HEK293T (cell line): ENCODE data around the gene TNFSF8.

ENCODE experiments used
- CTCF ChIA-PET: fragments of 350-600 bp; formaldehyde crosslinking; extraction: SDS; loops from one replicate; lab custom pipeline; 2021; ENCODE audit warnings: antibody characterized with exemption, inconsistent platforms; lab: Yijun Ruan, JAX
- POLR2A ChIA-PET: fragments of 350-600 bp; formaldehyde crosslinking; extraction: SDS; loops from one replicate; lab custom pipeline; 2020; ENCODE audit warnings: antibody characterized with exemption, inconsistent platforms; lab: Yijun Ruan, JAX
- DNase-seq: peaks from one replicate; pipeline ENCODE4 v3.0.0; 2012; ENCODE audit warnings: mixed read lengths; ENCODE audit errors: extremely low spot score
- ARNT ChIP-seq: fragments of 450-650 bp; IDR thresholded peaks from 2 replicates; pipeline ENCODE4 v1.6.1; 2017; ENCODE audit warnings: mild to moderate bottlenecking
- BHLHE40 ChIP-seq: fragments of 450-650 bp; IDR thresholded peaks from 2 replicates; pipeline ENCODE4 v1.6.1; 2016; ENCODE audit warnings: mild to moderate bottlenecking, moderate library complexity, borderline replicate concordance
- CTBP1 ChIP-seq: fragments of 450-650 bp; IDR thresholded peaks from 2 replicates; pipeline ENCODE4 v1.6.1; 2016; ENCODE audit warnings: borderline replicate concordance
- ELF4 ChIP-seq: fragments of 450-650 bp; IDR thresholded peaks from 2 replicates; pipeline ENCODE4 v1.6.1; 2017; ENCODE audit warnings: antibody characterized with exemption
- FOXA1 ChIP-seq: fragments of 450-650 bp; IDR thresholded peaks from 2 replicates; pipeline ENCODE4 v1.6.1; 2016; ENCODE audit warnings: mild to moderate bottlenecking
- FOXK2 ChIP-seq: fragments of 450-650 bp; IDR thresholded peaks from 2 replicates; pipeline ENCODE4 v1.6.1; 2016; ENCODE audit warnings: mild to moderate bottlenecking
- FOXM1 ChIP-seq: fragments of 450-650 bp; IDR thresholded peaks from 2 replicates; pipeline ENCODE4 v1.6.1; 2017; ENCODE audit warnings: mild to moderate bottlenecking, borderline replicate concordance
- HDGF ChIP-seq: fragments of 450-650 bp; IDR thresholded peaks from 2 replicates; pipeline ENCODE4 v1.6.1; 2017; ENCODE audit warnings: antibody characterized with exemption, borderline replicate concordance
- L3MBTL2 ChIP-seq: fragments of 450-650 bp; conservative IDR thresholded peaks from 2 replicates; pipeline ENCODE4 v1.6.1; 2016; ENCODE audit warnings: mild to moderate bottlenecking
- LEF1 ChIP-seq: fragments of 450-650 bp; IDR thresholded peaks from 2 replicates; pipeline ENCODE4 v1.6.1; 2017; ENCODE audit warnings: mild to moderate bottlenecking, borderline replicate concordance
- NFRKB ChIP-seq: fragments of 450-650 bp; IDR thresholded peaks from 2 replicates; pipeline ENCODE4 v1.6.1; 2016; ENCODE audit warnings: mild to moderate bottlenecking, moderate library complexity
- SP1 ChIP-seq: fragments of 450-650 bp; IDR thresholded peaks from 2 replicates; pipeline ENCODE4 v1.6.1; 2017
- SUZ12 ChIP-seq: fragments of 450-650 bp; IDR thresholded peaks from 2 replicates; pipeline ENCODE4 v1.6.1; 2016; ENCODE audit warnings: mild to moderate bottlenecking
- TARDBP ChIP-seq: fragments of 450-650 bp; IDR thresholded peaks from 2 replicates; pipeline ENCODE4 v1.6.1; 2016
- ZNF384 ChIP-seq: fragments of 450-650 bp; IDR thresholded peaks from 2 replicates; pipeline ENCODE4 v1.6.1; 2016
- TF ChIP-seq, protein P1 (sequence below): fragments of 450-650 bp; IDR thresholded peaks from 2 replicates; pipeline ENCODE4 v1.6.1; 2016

Gene TNFSF8

GRCh38 chr9:114925039-114925438 lies 5.4 kb downstream of the TNFSF8 start:
- POLR2A ChIA-PET, result no interaction called here
- no peak for DNase-seq
- TF ChIP-seq ZNF384, result no peak
- TF ChIP-seq FOXM1, result no peak
- CTCF ChIA-PET, result no interaction called here

DNA sequence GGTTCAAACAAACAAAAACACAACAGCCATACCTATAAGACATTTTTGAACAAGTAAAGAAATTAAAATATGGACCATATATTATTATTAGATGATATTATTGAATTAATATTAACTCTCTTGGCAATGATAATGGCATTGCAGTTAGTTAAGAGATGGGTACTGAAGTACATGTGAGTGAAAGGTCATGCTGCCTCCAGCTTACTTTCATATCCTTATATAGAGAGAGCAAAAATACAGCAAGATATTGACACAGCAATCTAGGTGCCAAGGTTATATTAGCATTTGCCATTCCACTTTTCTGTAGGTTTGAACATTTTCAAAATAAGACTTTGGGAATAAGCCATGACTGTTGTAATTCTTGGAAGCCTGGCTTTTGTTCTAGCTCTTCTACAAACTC lies 6.1 kb downstream of the TNFSF8 start:
- no peak for DNase-seq
- TF ChIP-seq CTBP1 (no peak), L3MBTL2 (no peak), HDGF (no peak), SUZ12 (no peak), FOXK2 (no peak), SP1 (no peak), NFRKB (no peak)
- CTCF ChIA-PET, result interaction anchor here (0.5 to 0.9 kb wide), 2 partner anchors 11 to 187 kb away, joined by 3 to 4 read pairs; no protein-coding TSS in a partner anchor
- POLR2A ChIA-PET, result no interaction called here

DNA sequence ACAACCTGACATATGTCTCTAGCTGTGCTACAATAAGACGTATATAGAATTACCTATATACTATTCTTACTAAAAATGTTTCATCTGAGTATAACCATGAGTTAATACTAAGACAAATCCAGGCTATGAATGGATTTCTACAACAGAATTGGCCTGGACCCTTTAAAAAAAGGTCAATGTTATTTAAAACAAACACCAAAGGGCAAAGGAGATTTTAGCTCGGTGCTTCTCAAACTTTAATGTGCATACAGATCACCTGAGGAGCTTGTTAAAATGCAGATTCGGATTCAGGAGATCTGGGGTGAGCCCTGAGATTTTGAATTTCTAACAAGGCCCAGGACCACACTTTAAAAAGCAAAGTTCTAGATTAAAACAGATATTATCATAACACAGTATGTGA lies 6.5 kb downstream of the TNFSF8 start:
- ChIA-PET POLR2A (no interaction called here), CTCF (interaction anchor here (0.5 to 1.2 kb wide), 3 partner anchors 10 to 186 kb away, joined by 3 to 5 read pairs (median 4); no protein-coding TSS in a partner anchor)
- DNase-seq, result no peak
- no peak for TF ChIP-seq SP1
- no peak for TF ChIP-seq ARNT
- TF ChIP-seq TARDBP, result no peak

DNA sequence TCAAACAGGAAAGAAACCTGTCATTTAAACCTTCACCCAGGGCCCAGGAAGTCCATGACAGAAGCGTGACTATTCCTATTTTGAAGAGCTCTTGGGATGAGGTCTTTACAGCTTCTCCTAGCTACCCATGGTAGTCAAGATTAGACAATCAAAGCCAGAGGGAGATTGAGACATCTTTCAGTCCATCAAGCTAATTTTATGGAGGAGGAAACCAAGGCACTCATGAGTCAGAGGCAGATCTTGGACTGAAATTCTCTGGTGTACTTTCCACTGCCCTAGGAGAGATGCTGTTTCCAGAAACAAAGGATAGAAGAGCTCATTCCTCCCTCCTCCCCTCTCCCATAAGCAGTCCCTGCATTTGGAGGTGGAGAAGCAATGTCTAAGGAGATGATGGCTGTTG lies 9.2 kb downstream of the TNFSF8 start:
- DNase-seq, result no peak
- ChIA-PET POLR2A (interaction anchor here (0.5 kb wide), 1 partner anchor 18 kb away, joined by 3 read pairs; no protein-coding TSS in a partner anchor), CTCF (no interaction called here)
- TF ChIP-seq ELF4, result no peak
- TF ChIP-seq TARDBP, result no peak
- TF ChIP-seq, protein P1, sequence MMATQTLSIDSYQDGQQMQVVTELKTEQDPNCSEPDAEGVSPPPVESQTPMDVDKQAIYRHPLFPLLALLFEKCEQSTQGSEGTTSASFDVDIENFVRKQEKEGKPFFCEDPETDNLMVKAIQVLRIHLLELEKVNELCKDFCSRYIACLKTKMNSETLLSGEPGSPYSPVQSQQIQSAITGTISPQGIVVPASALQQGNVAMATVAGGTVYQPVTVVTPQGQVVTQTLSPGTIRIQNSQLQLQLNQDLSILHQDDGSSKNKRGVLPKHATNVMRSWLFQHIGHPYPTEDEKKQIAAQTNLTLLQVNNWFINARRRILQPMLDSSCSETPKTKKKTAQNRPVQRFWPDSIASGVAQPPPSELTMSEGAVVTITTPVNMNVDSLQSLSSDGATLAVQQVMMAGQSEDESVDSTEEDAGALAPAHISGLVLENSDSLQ, result no peak

DNA sequence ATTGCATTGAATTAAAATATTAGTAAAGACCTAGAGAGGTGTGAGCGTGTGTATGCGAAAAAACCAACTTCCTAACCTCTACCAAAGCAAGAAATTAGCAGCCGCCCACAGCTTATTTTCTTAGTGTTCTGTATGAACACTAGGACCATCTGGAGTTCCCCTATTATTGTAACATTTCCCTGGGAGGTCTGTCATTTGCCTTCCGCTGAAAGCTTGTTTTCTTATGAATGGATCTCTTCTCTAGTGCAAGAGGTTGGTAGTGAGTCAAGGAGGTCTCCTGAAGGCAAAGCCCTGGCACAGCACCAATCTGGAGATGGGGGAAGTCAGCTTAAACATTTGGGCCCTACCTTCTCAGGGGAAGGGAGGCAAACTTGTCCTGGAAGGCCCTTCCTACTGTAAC lies 10.8 kb downstream of the TNFSF8 start:
- CTCF ChIA-PET, result no interaction called here

GRCh38 chr9:114916481-114916880 lies 13.9 kb downstream of the TNFSF8 start:
- CTCF ChIA-PET, result no interaction called here
- no peak for TF ChIP-seq BHLHE40
- no peak for TF ChIP-seq FOXM1
- TF ChIP-seq NFRKB, result no peak
- no peak for TF ChIP-seq L3MBTL2
- no peak for TF ChIP-seq CTBP1
- no peak for TF ChIP-seq SUZ12
- no peak for TF ChIP-seq FOXK2
- POLR2A ChIA-PET, result no interaction called here

More for the DNA sequence above, 10.8 kb downstream of the TNFSF8 start:
- POLR2A ChIA-PET, result no interaction called here
- no peak for DNase-seq
- TF ChIP-seq CTBP1, result no peak
- no peak for TF ChIP-seq SP1
- no peak for TF ChIP-seq FOXK2
- TF ChIP-seq NFRKB, result no peak
- TF ChIP-seq, protein P1, result no peak
- TF ChIP-seq SUZ12, result no peak
- TF ChIP-seq LEF1, result no peak
- TF ChIP-seq TARDBP, result no peak
- TF ChIP-seq ELF4, result no peak
- no peak for TF ChIP-seq ARNT
- no peak for TF ChIP-seq ZNF384
- no peak for TF ChIP-seq HDGF
- no peak for TF ChIP-seq FOXA1
- TF ChIP-seq FOXM1, result no peak
- TF ChIP-seq BHLHE40, result no peak
- no peak for TF ChIP-seq L3MBTL2

DNA sequence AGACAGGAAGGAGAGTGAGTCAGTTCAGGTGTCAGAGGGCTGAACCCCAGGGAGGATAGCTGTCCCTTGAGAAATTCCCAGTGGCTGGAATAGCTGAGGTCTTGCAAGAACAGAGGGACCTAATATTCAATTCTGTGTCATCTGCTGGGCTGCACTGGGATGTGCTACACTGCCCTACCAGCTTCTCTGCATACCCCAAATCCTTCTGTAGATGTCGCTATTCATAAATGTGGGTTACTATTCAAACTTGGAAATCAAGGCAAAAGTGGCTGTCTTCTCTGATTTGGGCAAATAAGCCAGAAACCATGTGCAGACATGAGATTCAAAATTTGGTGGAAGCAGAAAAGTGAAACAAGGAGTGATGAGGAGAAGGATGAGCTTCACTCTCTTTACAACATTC lies 16.3 kb downstream of the TNFSF8 start:
- DNase-seq, result no peak
- TF ChIP-seq TARDBP (no peak), FOXM1 (no peak)
- TF ChIP-seq, protein P1, result no peak
- ChIA-PET CTCF (interaction anchor here (1.5 to 1.7 kb wide), 2 partner anchors 10 to 15 kb away, joined by 3 to 4 read pairs; no protein-coding TSS in a partner anchor), POLR2A (no interaction called here)

More at GRCh38 chr9:114916481-114916880, 13.9 kb downstream of the TNFSF8 start:
- DNase-seq, result no peak
